ENCODE data around the gene HTT. TPM values are rescaled to one million over a fixed set of nuclear protein-coding genes. Genes with fewer than 3 reads are reported as not detected.

The HTT gene
- total RNA-seq, 2 donors from 2014 or later: 104 to 109 TPM

GRCh38 chr4:3261411-3262207, 187.1 kb downstream of the HTT start:
- Histone ChIP-seq H3K9ac (ENCODE audit: extremely low read depth, low read length, poor library complexity, severe bottlenecking) (no peak overlapping the region), H3K36me3 (ENCODE audit: control insufficient read depth, insufficient read depth, low read length) (no peaks in the 10 kb centered on the region), H3K4me1 (ENCODE audit: control insufficient read depth, insufficient read depth, low read length) (no peaks in the 10 kb centered on the region), H3K9me3 (ENCODE audit: control insufficient read depth, low read length) (no peaks in the 10 kb centered on the region), H3K4me3 (ENCODE audit: low read length) (no peak overlapping the region), H3K27ac (ENCODE audit: low read depth, low read length) (no peak overlapping the region), H3K27me3 (ENCODE audit: control insufficient read depth, insufficient read depth, low read length, poor library complexity, severe bottlenecking) (no peaks in the 10 kb centered on the region)
- Mint-ChIP-seq H3K4me1 (no peaks in the 10 kb centered on the region), H3K27me3 (ENCODE audit: insufficient read depth) (no peaks in the 10 kb centered on the region), H3K27ac (no peak overlapping the region), H3K4me3 (no peak overlapping the region), H3K36me3 (ENCODE audit: low read depth) (no peaks in the 10 kb centered on the region), H3K9me3 (no peaks in the 10 kb centered on the region)
- 89 to 94% methylated on average over 29 to 35 of the region's 35 CpGs for WGBS, 2 experiments (ENCODE audit: insufficient coverage in 1 of 2, insufficient read length in 1 of 2)
- no peak for DNase-seq
- no peak for TF ChIP-seq CTCF (conservative IDR thresholded peaks at IDR 0.05)

- 90 to 92% methylated on average over 17 to 23 of the region's 23 CpGs for WGBS, 2 experiments (ENCODE audit: insufficient coverage in 1 of 2, insufficient read length in 1 of 2)
- no peaks in the 10 kb centered on the region for H3K4me1 ChIP-seq (ENCODE audit: control insufficient read depth, insufficient read depth, low read length)
- no peak for DNase-seq
- no peak overlapping the region for H3K4me3 ChIP-seq (ENCODE audit: low read length)
- no peaks in the 10 kb centered on the region for H3K9me3 ChIP-seq (ENCODE audit: control insufficient read depth, low read length)
- no peak for TF ChIP-seq CTCF (conservative IDR thresholded peaks at IDR 0.05)
- Mint-ChIP-seq H3K4me1 (no peaks in the 10 kb centered on the region), H3K27ac (no peak overlapping the region), H3K27me3 (ENCODE audit: insufficient read depth) (no peaks in the 10 kb centered on the region), H3K9me3 (no peaks in the 10 kb centered on the region), H3K36me3 (ENCODE audit: low read depth) (no peaks in the 10 kb centered on the region), H3K4me3 (no peak overlapping the region)
- no peaks in the 10 kb centered on the region for H3K27me3 ChIP-seq (ENCODE audit: control insufficient read depth, insufficient read depth, low read length, poor library complexity, severe bottlenecking)
- no peak overlapping the region for H3K27ac ChIP-seq (ENCODE audit: low read depth, low read length)
- H3K9ac ChIP-seq (ENCODE audit: extremely low read depth, low read length, poor library complexity, severe bottlenecking): no peak overlapping the region
- H3K36me3 ChIP-seq (ENCODE audit: control insufficient read depth, insufficient read depth, low read length): no peaks in the 10 kb centered on the region
Observed at GRCh38 chr4:3262208-3263052, 187.9 kb downstream of the HTT start.

DNA sequence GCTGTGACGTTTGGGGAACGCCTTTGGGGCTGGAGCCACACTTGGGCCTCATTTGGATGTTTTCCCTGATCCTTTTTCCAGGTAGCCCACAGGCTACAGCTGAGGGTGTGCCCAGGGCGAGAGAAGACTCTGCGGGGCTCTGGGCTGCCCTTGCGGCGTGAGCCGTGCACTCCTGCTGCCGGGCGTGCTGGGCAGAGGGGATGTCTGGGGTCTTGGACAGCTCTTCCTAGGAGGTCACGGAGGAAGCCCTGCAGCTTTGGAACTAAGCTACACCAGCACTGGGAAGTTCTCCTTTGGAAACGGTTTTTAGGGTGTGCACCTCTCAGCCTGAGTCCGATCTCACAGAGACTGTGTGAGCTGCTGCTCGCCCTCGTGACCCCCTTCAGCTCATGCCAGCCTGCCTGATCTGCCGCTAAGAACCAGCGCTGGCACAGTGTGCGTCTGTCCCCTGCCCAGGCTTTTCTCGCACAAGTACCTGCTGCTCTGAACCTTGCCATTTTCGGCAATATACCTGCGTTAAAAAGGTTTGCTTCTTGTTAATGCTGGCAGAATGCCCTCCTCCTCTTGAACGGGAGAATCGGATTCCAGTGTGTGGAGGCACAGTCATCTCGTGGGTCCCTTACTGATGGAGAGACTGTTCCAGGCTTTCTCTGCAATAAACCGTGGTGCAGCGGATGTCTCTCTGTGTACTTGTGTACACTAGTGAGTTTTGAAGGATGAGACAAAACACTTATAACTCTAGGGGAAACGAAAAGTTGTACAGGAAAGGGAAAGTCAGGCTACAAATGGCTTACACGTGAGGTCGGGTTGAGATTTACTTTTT, 188.8 kb downstream of the HTT start:
- Mint-ChIP-seq H3K27me3 (ENCODE audit: insufficient read depth) (no peaks in the 10 kb centered on the region), H3K9me3 (no peaks in the 10 kb centered on the region), H3K4me3 (no peak overlapping the region), H3K4me1 (peaks cover 3% of the 10 kb centered on the region), H3K27ac (no peak overlapping the region), H3K36me3 (ENCODE audit: low read depth) (no peaks in the 10 kb centered on the region)
- Histone ChIP-seq H3K36me3 (ENCODE audit: control insufficient read depth, insufficient read depth, low read length) (no peaks in the 10 kb centered on the region), H3K27ac (ENCODE audit: low read depth, low read length) (no peak overlapping the region), H3K27me3 (ENCODE audit: control insufficient read depth, insufficient read depth, low read length, poor library complexity, severe bottlenecking) (no peaks in the 10 kb centered on the region), H3K9ac (ENCODE audit: extremely low read depth, low read length, poor library complexity, severe bottlenecking) (no peak overlapping the region), H3K4me3 (ENCODE audit: low read length) (no peak overlapping the region), H3K9me3 (ENCODE audit: control insufficient read depth, low read length) (no peaks in the 10 kb centered on the region), H3K4me1 (ENCODE audit: control insufficient read depth, insufficient read depth, low read length) (peaks cover 5% of the 10 kb centered on the region)
- DNase-seq: no peak
- no peak for TF ChIP-seq CTCF (conservative IDR thresholded peaks at IDR 0.05)
- 89 to 95% methylated on average over 25 to 28 of the region's 28 CpGs for WGBS, 2 experiments (ENCODE audit: insufficient coverage in 1 of 2, insufficient read length in 1 of 2)
